DMS153 treated with DMSO at 0.1 percent for 48 hours (cell line): ENCODE data around the gene CTDP1.
"Not testable (repeated sequence)": the region's sequence is repeated elsewhere in the genome, so short reads cannot be mapped to it uniquely, and the experiment has no call there.

ENCODE experiments used
- DNase-seq: peaks from one replicate; lab custom pipeline; 2025; ENCODE audit not compliant: unreplicated experiment; lab: John Stamatoyannopoulos, UW

The CTDP1 gene

DNA sequence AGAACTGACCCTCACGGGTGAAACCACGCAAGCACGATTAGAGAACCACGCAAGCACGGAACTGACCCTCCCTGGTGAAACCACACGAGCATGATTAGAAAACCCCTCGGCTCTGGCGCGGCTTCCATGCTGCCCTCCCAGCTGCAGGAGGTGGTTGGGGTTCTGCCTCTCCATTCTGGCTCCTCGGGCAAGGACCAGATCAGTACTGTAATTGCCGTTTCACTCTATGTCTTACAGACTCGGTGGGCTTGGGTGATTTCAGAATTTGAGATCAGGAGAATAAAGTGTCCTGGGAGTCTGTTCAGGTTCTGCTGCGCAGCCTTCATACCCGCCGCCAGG lies 59.8 kb downstream of the CTDP1 start:
- DNase-seq: no peak

DNA sequence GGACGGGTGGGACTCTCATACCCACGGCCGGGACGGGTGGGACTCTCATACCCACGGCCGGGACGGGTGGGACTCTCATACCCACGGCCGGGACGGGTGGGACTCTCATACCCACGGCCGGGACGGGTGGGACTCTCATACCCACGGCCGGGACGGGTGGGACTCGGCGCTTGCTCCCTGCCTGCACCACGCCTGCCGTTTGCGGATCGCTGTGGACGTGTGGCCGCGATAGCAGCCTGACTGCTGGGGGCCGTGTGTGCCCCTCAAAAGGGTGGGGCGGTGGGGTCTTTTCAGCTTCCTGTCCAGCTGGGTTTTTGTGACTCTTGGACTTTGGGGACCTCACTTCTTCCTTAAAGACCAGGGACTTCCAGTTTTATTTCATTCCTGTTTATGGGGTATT lies 60.4 kb downstream of the CTDP1 start:
- DNase-seq: not testable (repeated sequence)

GRCh38 chr18:79740521-79741361 lies 61.1 kb downstream of the CTDP1 start:
- DNase-seq: no peak

DNA sequence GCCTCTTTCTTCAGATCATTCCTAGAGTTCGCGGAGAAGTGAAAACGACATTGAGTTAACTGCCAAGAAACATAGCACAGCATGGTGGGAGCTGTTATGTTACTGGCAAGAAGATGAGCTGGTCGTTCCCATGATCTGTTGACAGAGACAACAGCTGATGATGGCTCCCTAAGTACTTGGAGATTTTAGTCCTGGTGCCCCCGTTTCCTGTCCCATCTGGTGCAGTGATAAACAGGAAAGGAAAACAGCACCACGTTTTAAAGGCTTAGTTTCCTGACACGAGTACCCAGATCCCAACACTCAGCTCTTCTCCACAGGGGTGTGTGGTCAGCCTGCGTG lies 61.7 kb downstream of the CTDP1 start:
- no peak for DNase-seq

DNA sequence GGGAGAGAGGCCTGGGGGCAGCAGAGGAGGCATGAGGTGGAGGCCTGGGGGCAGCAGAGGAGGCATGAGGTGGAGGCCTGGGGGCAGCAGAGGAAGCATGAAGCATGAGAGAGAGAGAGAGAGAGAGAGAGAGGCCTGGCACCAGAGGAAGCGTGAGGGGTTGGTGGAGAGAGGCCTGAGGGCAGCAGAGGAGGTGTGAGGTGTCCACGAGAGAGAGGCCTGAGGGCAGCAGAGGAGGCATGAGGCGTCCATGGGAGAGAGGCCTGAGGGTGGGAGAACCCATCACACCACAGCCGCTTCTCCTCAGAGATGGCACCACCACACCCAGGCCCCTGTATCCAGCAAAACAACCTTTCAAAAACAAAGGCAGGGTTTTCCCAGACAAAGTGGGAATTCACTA lies 62.5 kb downstream of the CTDP1 start:
- DNase-seq: no peak

DNA sequence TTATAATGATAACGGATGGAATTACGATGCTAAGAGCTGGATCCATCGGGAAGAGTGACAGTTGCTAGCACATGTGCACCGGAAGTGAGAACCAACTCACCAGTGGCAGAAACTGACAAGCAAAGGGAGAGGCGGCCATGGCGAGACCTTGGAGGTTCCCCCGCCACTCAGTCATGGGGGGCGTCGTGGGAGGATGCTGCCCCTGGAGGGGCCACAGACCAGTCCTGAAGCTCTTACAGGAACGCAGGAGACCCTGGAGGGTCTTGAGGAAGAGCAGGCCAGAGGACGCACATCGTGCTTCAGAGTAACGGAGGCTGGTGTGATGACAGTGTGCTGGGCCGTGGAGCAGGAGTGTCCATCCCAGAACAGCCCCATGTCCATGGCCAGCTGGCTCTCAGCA lies 65.0 kb downstream of the CTDP1 start:
- DNase-seq: no peak

DNA sequence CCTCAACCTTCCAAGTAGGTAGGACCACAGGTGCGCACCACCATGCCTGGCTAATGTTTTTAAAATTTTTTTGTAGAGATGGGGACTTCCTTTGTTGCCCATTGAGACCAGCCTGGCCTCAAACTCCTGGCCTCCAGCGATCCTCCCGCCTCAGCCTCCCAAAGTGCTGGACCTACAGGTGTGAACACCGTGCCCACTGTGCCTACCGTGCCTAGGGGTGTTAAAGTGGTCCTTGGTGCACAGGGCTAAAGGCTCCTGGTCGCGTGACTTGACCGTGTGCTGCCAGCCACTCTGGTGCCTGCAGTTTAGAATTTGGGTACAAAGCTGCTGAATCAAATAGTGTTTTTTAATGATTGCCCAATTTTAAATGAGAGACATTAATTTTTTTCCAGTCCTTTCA lies 67.1 kb downstream of the CTDP1 start:
- DNase-seq: no peak

- no peak for DNase-seq
Observed at GRCh38 chr18:79747156-79747845, 67.7 kb downstream of the CTDP1 start.

- DNase-seq: no peak
Observed at GRCh38 chr18:79748321-79749180, 68.9 kb downstream of the CTDP1 start.

DNA sequence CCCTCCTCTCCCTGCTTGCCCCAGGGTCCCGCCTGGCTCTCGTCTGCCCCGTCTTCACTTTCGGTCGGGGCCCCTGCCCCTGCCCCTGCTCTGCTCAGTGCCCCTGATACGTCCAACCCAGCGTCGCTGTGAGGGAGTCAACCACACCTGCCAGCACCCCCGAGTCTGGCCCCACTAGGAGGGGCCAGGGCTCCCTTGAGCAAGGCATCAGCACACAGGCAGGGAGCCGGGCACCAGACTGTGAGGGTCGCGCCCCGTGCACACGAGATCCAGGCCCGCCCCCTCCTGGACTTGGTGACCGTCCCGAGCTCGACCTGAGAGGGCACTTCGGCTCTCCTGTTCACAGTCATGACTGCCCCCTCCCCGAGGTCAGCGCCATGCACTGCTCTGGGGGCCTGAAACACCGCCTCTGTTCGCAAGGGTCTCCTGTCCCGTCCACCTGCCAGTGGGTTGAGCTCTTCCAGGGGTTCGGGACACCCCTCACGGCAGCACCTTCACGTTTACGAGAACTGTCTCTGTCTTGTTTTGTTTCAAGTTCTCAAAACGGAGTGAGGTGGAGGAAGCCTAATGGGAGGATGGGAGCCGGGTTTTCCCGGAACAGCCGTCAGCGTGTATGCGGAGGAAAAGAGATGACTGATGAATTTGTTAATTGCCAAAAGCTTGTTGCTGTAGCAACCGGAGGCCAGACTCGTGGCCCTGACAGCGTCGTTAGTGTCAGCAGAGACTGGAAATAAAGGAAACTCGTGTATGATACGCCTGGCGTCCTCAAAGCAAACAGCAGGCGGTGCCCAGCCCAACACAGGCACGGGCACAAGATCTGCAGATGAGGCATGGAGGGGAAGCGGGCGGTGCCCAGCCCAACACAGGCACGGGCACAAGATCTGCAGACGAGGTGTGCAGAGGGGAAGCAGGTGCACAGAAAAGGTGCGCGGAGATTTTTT lies 69.9 kb downstream of the CTDP1 start:
- DNase-seq: peak; percentile 78

DNA sequence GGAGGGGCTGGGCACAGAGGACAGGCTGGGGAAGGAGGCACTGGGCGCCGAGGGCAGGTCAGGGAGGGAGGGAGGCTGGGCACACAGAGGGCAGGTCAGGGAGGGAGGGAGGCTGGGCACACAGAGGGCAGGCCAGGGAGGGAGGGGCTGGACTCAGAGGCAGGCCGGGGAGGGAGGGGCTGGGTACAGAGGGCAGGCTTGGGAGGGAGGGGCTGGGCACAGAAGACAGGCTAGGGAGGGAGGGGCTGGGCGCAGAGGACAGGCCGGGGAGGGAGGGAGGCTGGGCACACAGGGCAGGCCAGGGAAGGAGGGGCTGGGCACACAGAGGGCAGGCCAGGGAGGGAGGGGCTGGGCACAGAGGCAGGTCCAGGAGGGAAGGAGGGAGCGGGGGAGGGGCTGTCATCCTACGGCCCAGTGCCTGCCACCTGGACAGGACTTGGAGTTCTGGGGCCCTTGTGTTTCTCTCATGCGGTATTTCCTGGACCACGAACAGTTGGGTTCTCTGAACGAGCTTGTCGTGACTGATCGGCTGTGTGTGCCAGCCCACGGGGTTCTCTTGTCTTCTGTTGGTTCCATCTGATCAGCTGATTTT lies 71.5 kb downstream of the CTDP1 start:
- no peak for DNase-seq

DNA sequence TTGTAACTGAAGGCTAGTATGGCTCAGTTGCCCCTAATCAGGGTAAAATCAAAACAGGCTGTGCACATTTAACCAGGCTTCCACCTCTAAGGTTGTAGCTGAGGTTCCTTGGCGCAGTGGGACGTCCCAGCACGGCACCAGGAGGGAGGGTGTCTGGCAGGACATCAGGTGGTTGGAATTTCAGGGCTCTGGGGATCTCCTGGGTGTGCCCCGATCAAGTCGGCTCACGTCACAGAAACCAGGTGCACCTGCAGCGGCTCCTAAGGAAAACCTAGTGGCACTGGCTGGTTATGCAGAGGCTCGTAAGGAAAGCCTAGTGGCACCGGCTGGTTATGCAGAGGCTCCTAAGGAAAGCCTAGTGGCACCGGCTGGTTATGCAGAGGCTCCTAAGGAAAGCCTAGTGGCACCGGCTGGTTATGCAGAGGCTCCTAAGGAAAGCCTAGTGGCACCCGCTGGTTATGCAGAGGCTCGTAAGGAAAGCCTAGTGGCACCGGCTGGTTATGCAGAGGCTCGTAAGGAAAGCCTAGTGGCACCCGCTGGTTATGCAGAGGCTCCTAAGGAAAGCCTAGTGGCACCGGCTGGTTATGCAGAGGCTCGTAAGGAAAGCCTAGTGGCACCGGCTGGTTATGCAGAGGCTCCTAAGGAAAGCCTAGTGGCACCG lies 72.4 kb downstream of the CTDP1 start:
- DNase-seq: not testable (repeated sequence)

DNA sequence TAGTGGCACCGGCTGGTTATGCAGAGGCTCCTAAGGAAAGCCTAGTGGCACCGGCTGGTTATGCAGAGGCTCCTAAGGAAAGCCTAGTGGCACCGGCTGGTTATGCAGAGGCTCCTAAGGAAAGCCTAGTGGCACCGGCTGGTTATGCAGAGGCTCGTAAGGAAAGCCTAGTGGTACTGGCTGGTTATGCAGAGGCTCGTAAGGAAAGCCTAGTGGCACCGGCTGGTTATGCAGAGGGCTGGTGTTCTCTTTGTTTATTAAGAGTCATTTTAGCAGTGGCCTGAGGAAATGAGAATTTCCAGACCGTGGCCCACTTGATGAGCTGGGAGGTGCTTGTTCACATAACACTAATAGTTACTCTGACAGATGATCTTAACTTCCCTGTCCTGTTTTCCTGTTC lies 73.3 kb downstream of the CTDP1 start:
- DNase-seq: not testable (repeated sequence)

GRCh38 chr18:79753391-79753851 lies 73.8 kb downstream of the CTDP1 start:
- no peak for DNase-seq

GRCh38 chr18:79754022-79754761 lies 74.6 kb downstream of the CTDP1 start:
- DNase-seq: no peak

DNA sequence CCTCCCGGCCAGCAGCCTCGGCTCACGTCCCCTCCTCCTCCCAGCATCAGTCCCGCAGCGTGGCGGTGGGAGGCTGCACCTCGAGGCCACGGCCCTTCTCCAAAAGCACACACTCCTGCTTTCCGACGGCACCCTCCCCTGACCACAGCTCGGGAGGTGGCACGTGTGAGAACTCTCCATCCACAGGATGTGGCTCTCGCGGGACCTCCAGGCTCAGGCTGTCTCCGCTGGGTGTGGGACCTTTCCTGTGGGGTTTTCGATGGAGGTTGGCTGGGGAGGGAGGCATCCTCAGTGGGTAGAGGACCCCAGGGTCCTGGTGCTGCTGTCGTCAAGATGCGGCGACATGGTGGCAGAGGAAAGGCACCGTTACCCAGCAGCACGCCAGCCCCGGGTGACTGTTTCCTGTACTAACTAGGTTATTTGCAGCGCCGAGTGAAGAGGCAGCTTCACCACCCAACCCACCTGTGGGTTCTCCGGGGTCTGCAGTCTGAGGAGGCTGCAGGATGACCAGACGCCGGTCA lies 75.3 kb downstream of the CTDP1 start:
- no peak for DNase-seq

DNA sequence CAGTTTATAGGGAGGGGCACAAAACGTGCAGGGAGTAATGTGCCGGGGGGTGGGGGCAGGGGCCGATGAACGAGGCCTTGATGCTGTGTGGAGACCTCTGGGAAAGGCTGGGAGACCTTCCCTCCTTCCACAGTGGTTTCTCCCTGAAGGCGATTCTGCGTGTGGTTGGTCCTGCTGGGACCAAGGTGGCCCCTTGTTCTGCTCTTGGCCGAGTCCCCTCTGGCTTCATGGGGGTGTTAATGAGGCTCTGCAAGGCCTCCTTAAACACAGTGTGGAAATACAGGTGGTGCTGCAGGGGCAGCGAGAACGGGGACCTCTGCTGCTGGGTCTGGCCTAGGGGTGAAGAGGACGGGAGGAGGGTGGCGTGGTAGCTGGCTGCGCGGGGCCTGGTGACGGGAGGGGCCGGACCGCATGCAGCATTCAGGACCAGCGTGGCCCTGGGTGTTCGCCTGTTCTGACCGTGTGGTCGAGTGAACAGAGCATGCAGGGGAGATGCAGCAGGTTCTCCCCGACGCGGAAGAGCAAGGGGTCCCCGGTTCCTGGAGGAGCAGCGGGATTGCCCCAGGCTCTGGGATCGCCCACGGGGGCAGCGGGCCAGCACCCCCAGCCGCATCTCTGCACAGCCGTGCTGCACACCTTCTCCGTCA lies 76.0 kb downstream of the CTDP1 start:
- no peak for DNase-seq

- DNase-seq: no peak
Observed at GRCh38 chr18:79756143-79756500, 76.5 kb downstream of the CTDP1 start.
